ENCODE measurements around the gene KLHL7.

KLHL7 gene

GRCh38 chr7:23075571-23075970 is 30.0 kb upstream of the KLHL7 start:
- Histone ChIP-seq H3K9me3 (ENCODE audit: control insufficient read depth, low read length) (no peaks in the 10 kb centered on the region), H3K27me3 (ENCODE audit: control insufficient read depth, insufficient read depth, low read length) (no peaks in the 10 kb centered on the region), H3K36me3 (ENCODE audit: control insufficient read depth, insufficient read depth, low read length) (no peaks in the 10 kb centered on the region), H3K4me2 (ENCODE audit: low read length) (no peak overlapping the region), H3K27ac (no peak overlapping the region), H3K4me3 (ENCODE audit: low read depth, low read length) (no peak overlapping the region), H2AFZ (no peak overlapping the region), H3K9ac (no peak overlapping the region), H3K4me1 (no peaks in the 10 kb centered on the region), H3K79me2 (no peaks in the 10 kb centered on the region)
- no peak for TF ChIP-seq CTCF (IDR thresholded peaks at IDR 0.05)

GRCh38 chr7:23076772-23077171 is 28.8 kb upstream of the KLHL7 start:
- Histone ChIP-seq H3K27ac (no peak overlapping the region), H3K9me3 (ENCODE audit: control insufficient read depth, low read length) (no peaks in the 10 kb centered on the region), H3K27me3 (ENCODE audit: control insufficient read depth, insufficient read depth, low read length) (no peaks in the 10 kb centered on the region), H3K79me2 (no peaks in the 10 kb centered on the region), H3K4me1 (no peaks in the 10 kb centered on the region), H3K9ac (no peak overlapping the region), H3K4me3 (ENCODE audit: low read depth, low read length) (no peak overlapping the region), H3K36me3 (ENCODE audit: control insufficient read depth, insufficient read depth, low read length) (no peaks in the 10 kb centered on the region), H3K4me2 (ENCODE audit: low read length) (no peak overlapping the region), H2AFZ (peak overlapping the region; percentile 30)
- no peak for TF ChIP-seq CTCF (IDR thresholded peaks at IDR 0.05)

- H2AFZ ChIP-seq, result no peak overlapping the region
- H3K27me3 ChIP-seq (ENCODE audit: control insufficient read depth, insufficient read depth, low read length), result no peaks in the 10 kb centered on the region
- no peaks in the 10 kb centered on the region for H3K36me3 ChIP-seq (ENCODE audit: control insufficient read depth, insufficient read depth, low read length)
- H3K9ac ChIP-seq, result no peak overlapping the region
- H3K4me2 ChIP-seq (ENCODE audit: low read length), result no peak overlapping the region
- no peaks in the 10 kb centered on the region for H3K9me3 ChIP-seq (ENCODE audit: control insufficient read depth, low read length)
- no peaks in the 10 kb centered on the region for H3K4me1 ChIP-seq
- H3K4me3 ChIP-seq (ENCODE audit: low read depth, low read length), result no peak overlapping the region
- H3K27ac ChIP-seq, result no peak overlapping the region
- TF ChIP-seq CTCF (IDR thresholded peaks at IDR 0.05), result no peak
- H3K79me2 ChIP-seq, result no peaks in the 10 kb centered on the region
Measured at GRCh38 chr7:23093111-23093510, 12.5 kb upstream of the KLHL7 start.

- no peaks in the 10 kb centered on the region for H3K79me2 ChIP-seq
- no peak overlapping the region for H3K4me3 ChIP-seq (ENCODE audit: low read depth, low read length)
Measured at GRCh38 chr7:23093546-23093945, 12.0 kb upstream of the KLHL7 start.

More at GRCh38 chr7:23093546-23093945, 12.0 kb upstream of the KLHL7 start:
- no peaks in the 10 kb centered on the region for H3K36me3 ChIP-seq (ENCODE audit: control insufficient read depth, insufficient read depth, low read length)
- TF ChIP-seq CTCF (IDR thresholded peaks at IDR 0.05), result no peak
- H3K9me3 ChIP-seq (ENCODE audit: control insufficient read depth, low read length), result no peaks in the 10 kb centered on the region
- H3K9ac ChIP-seq, result no peak overlapping the region
- no peak overlapping the region for H3K27ac ChIP-seq
- H2AFZ ChIP-seq, result no peak overlapping the region
- no peaks in the 10 kb centered on the region for H3K4me1 ChIP-seq
- H3K4me2 ChIP-seq (ENCODE audit: low read length), result no peak overlapping the region
- H3K27me3 ChIP-seq (ENCODE audit: control insufficient read depth, insufficient read depth, low read length), result no peaks in the 10 kb centered on the region
